Activated naive CD4-positive, alpha-beta T cell treated with anti-CD3 and anti-CD28 coated beads, Interleukin-2, amount 50 U/mL, for 16 hours (primary cell): ENCODE data around the gene PTGDS.

Experiments
- DNase-seq: peaks from one replicate; pipeline ENCODE4 v3.0.0-alpha.2; 2020

PTGDS gene

DNA sequence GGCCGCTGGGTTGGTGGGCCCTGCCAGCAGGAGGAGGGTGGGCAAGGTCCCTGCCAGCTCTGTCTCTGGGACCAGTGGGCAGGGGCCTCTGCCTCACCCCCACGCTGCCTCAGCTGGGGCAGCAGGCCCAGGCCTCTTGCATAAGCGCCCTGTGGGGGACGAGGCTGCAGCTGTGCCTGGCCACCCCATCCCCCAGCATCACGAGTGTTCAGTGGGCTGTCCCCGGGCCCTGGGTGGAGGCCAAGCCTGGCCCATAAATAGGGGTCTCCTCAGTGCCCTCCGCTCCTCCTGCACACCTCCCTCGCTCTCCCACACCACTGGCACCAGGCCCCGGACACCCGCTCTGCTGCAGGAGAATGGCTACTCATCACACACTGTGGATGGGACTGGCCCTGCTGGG, at the start of gene PTGDS:
Gene PTGDS, plus strand, starts transcription at position 282 of the 400 bp plus-strand sequence. Its CDS starts 75 bp downstream, at position 357.
- DNase-seq: no peak

DNA sequence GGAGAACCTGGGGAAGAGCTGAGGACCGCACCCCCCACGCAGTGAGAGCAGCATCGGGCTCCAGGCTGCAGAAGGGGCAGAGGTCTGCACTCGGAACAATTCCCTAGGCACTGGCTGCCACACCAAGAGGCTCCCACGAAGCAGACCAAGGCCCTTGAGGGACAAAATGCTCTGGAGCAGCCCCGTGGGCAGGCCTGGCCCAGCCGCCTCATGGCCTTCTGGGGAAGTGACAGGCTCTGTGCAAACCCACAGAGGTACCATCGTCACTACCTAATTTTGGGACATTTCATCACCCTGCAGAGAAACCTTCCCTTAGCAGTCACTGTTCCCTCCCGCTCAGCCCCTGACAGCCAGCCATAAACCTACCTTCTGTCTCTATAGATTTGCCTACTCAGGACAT, 48.7 kb upstream of the PTGDS start:
- no peak for DNase-seq

DNA sequence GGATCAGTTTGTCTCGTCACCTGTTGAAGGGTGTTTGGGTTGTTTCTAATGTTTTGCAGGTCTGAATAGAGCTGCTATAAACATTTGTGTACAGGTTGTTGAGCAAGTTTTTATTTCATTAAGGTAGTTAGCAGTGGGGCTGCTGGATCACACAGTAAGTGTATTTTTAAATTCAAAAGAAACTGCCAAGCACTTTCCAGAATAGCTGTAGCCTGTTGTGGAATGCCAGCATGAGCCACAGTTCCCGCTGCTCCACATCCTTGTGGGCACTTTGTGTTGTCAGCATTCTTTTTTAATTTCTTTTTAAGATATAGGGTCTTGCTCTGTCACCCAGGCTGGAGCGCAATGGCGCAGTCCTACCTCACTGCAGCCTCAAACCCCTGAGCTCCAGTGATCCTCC, 47.3 kb upstream of the PTGDS start:
- no peak for DNase-seq

DNA sequence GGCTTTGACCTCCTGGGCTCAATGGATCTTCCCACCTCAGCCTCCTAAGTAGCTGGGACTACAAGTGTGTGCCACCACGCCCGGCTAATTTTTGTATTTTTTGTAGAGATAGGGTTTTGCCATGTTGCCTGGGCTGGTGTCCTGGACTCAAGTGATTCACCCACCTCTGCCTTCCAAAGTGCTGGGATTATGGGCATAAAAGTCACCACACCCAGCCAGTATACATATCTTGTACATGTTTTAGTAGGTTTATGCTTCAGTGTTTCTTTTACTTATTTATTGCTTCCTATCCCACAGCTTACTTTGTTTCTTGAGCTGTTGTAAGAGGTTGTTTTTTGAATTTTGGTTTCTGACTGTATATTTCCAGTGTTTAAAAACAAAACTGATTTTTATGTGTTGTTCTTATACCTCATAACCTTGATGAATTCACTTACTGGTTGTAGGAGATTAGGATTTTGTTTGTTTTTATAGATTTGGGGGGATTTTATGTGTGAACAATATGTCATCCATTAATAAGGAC, 45.6 kb upstream of the PTGDS start:
- no peak for DNase-seq

DNA sequence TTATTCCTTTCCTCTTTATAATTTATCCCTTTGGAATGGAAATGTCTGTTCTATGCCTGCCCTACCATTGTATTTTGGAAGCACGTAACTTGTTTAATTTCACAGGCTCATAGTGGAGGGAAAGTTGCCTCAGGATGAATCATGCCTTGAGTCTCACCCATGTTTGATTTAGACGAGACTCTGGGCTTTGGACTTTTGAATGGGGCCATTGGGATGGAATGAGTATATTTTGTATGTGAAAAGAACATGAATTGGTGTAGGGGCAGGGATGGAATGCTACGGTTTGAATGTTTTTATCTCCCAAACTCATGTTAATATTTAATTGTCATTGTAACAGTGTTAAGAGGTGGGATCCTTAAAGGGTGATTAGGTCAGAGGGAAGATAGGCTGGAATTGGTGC, 43.0 kb upstream of the PTGDS start:
- DNase-seq: no peak

DNA sequence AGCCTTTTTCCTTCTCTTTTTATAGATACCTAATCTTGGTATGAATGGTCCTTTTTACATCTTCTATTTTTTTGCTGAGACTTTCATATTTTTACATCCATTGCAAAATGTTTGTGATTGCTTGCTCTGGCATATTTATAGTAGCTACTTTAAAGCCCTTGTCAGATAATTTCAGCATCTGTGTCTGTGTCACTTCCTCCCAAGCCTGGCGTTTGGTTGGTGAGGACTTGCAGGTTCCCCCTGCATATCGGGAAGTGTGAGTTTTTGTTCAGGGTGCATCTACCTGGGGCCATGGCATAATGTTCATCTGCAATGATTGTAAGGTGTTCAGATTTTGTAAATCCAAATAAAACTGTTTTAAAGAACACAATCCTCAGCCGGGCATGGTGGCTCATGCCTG, 41.7 kb upstream of the PTGDS start:
- DNase-seq: no peak

DNA sequence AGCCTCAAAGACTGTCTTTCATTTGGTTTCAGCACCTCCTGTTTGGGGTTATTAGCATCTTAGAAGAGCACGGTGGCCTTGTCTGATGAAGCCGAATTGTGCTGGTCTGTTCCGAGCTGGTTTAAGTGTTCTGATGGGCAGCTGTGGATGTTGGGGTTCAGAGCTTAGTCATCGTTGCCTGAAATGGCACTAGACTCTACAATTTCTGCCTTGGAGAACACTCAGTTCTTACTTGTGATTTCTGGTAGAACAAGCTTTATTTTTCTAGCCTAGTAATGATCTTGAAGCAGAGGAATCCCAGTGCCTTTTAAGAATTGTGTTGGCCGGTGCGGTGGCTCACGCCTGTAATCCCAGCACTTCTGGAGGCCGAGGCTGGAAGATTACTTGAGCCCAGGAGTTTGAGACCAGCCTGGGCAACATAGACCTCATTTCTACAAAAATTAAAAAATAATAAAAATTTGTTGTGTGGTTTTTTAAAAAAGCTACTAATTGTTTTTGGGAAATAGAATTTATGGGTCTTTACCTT, 40.6 kb upstream of the PTGDS start:
- DNase-seq: no peak

DNA sequence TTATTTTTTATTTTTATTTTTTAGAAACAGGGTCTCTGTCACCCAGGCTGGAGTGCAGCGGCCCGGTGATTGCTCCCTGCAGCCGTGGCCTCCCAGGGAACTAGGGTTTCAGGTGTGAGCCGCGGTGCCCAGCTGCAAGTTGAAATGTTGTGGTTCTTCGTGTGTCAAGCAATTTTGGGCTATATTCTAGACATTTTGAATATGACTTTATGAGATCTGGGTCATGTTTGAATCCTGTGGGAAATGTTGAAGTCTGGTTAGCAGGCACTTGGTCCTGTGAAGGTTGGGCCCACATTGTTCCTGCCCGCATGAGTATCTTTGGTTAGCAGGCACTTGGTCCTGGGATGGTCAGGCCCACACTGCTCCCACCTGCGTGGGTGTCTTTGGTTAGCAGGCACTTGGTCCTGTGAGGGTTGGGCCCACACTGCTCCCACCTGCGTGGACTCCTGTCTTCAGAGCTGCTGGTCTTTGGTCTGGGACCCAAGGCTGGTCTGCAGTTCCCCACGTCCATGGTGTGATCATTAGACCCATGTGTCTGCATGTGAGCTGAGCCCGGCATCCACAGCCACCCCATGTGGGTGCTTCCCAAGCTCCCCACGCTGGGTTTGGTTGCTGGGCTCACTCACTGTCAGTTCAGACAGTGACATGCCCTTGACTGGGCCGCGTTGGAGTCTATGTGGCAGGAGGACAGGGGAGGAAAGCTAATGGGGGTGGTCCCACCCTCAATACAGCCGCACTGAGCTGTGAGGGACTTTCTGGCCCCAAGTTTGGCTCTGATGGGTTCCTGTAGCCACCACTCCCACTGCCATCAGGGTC, 39.9 kb upstream of the PTGDS start:
- DNase-seq: peak; percentile 11

DNA sequence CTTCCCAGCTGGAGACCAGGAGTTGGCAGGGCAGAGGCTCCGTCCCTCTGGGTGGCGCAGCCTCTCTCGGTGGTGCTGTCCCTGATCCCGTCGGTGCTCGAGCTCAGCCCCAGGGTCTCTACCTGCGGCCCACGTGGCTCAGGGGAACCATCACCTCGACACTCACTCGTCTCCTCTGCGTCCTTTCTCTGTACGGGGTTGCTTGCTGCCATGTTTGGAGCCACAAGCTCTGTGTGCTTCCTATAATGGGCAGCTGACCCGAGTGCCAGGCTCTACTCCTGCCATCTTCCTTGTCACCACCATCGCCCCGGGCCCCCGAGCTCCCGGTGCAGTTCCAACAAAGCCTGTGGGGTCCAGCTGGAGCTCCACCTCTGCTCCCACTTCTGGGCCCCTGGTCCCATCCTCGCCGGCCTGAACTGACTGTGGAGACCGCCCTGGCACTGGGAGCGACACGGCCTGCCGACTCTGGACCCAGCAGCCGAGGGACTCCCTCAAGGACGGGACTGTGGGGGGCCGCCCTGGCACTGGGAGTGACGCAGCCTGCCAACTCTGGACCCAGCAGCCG, 37.8 kb upstream of the PTGDS start:
- DNase-seq: no peak

DNA sequence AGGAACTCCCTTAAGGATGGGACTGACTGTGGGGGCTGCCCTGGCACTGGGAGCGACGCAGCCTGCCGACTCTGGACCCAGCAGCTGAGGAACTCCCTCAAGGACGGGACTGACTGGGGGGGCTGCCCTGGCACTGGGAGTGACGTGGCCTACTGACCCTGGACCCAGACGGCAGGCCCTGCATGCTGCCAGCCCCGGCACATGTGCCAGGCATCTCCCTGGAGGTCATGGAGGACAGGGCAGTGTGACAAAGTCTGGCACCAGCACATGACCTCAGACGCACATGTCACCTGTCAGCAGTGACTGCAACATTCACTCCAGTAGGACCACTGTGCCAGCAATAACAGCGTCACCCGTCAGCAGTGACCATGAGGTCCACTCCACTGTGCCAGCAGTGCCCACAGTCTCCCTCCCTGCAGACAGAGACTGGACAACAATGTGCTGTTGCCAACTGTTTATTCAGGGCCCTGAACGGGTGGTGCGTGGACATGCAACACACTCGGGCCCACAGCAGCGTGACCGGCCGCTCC, 37.2 kb upstream of the PTGDS start:
- DNase-seq: no peak

DNA sequence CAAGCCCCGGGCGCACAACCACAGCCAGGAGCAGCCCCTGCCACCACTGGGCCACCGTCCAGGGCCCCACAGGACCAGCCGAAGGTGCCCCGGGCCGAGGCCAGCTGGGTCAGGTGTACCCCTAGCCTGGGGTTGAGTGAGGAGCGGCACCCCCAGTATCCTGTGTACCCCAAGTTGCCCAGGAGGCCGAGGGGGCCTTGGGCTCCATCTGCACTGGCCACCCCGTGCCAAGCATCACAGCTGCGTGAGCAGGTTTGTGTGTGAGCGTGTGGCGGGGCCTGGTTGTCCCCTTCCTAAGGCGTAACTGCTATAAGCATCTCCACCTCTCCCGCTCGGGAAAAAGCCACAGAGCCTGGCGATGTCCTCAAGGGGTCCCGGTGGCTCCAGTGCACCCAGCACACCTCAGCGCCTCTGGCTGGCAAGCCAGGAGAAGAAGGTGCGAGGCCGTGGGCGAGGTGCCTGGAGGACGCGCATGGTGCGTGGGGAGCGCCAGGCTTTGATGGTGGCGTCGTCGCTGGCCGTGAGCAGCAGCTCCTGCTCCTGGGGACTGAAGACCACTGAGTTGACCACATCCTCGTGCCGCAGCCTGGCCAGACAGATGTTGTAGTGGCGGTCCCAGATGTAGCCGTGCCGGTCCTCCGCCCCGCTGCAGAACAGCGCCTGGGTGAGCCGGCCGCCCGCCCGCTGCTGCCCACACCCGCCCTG, 36.6 kb upstream of the PTGDS start:
- DNase-seq: no peak

DNA sequence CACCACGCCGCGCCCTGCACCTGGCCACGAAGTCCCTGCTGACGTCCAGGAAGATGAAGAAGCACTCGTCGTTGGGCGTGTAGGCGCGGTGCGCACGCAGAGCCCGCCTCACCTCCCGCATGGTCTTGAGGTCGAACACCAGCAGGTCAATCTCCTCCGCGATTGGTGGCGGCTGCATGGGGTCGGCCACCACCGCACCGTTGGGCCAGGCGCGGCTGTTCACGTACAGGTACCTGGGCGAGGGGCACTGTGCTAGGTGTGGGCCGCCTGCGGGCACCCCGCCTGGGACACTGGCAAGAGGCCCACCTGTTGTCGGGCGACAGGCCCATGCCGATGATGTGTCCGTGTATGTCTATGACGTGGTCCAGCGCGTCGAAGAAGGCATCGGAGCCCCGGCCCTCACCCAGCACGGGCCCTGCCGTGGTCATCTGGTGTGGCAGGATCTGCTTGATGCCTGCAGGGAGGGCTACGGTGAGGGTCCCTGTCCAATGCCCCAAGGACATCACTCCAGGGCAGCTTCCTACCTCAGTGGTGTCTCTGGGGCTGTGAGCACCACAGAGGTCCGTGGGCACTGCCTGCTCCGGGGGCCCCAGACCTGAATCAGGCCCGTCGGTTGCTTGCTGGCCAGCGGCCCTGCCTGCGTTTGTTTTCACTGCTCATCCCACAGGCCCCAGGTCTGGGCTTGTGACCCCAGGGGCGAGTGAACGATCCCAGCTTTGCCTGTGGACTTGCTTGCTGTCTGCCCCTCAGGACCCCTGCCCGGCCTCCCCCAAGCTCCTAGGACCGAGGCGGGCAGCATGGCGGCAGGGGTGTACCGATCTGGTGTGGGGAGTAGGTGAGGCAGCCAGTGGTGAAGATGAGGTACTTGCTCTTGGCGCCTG, 35.8 kb upstream of the PTGDS start:
- no peak for DNase-seq

DNA sequence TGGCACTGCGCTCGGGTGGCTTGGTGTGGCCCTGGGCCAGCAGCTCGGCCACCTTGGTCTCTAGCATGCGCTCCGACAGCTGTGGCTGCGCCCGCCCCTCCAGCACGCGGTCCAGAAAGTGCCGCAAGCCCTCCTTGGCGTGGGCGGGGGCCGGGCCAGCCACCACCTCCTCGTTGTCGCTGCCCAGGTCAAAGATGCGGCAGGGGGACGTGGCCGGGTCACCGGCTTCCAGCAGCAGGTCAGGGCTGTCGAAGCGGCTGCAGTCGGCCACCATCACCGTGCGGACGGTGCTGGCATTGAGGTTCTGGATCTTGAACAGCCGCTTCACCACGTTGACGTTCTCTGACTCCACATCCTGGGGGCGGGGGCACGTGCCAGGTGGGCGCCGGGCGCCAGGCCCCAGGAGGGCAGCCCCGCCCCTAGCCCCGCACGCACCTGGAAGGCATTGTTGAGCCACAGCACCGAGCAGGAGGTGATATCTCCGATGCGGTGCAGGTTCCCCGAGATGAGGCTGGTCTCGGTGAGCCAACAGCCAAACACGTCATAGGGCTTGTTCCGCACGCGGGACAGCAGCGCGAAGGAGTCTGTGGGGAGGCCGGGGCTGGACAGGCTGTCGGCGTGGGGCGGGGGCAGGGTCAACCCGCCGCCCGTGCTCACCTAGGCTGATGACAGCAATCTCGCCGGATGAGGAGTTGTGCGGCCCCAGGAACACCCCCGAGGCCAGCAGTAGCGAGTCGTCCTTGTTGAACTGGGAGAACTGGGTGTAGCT, 35.0 kb upstream of the PTGDS start:
- no peak for DNase-seq

DNA sequence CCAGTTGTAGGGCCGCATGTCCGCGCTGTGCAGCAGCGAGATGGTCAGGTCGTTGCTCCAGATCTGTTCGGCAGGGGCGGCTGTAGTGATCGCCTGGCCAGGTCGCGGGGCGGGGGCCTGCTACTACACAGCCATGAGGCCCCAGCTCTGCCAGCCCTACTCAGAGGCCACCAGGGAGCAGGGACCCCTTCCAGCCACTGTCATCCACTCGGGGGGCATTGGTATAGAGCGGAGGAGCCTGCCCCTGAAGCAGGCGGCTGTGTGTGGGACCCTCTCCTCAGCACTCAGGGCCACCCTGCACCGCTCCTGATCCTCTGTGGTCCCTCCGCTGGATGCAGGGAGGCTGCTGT, 34.4 kb upstream of the PTGDS start:
- no peak for DNase-seq

DNA sequence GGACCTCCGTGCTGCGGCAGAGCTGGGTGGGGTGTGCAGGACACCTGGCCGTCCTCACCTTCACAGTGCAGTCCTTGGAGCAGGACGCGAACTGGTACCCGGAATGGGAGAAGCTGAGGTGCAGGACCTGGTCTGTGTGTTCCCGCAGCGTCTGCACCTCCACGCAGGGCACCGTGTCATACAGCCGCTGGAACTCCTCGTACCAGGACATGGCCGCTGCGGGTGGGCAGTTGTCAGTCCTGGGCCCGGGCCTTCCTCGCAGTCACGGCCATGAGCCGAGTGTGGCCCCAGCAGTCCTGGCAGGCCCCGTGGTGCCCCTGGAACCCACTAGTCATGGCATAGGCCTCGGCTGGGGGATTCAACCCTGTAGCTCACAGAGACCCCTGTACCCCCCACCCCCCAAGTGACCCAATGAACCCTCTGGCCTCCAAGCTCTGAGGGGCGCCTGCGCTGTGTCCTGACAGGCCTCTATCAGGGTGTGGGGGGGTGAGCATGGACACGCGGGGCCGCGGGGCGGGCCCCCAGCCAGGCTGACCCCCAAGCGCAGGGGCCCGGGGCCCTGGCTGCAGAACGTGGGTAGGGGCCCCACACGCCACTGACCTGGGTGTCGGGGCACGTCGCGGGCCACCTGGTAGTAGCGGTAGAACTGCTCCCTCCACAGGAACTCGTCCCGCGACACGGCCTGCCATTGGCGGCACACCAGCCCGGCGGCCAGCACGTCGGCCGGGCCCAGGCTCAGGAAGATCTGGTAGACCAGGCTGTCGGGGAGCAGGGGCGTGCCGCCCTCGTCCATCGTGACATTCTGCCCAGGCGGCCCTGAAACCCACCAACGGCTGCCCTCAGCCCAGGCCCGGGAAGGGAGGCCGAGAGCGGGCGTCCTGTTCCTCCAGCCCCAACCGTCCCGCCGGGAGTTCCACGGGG, 33.8 kb upstream of the PTGDS start:
- peak; percentile 36 for DNase-seq

DNA sequence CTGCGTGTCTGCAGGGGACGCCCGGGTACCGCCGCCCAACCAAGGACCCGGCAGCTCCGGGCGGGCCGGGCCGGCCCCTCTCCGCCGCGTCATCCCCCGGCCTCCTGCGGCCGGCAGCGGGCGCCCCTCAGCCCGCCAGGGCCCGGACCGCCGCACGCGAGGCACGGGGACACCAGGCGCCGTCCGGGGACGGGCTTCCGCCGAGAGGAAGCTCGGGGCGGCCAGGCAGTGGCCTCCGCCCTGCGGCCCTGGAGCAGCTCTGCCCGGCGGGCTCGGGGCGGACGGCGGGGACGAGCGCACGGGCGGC, 33.1 kb upstream of the PTGDS start:
- no peak for DNase-seq

DNA sequence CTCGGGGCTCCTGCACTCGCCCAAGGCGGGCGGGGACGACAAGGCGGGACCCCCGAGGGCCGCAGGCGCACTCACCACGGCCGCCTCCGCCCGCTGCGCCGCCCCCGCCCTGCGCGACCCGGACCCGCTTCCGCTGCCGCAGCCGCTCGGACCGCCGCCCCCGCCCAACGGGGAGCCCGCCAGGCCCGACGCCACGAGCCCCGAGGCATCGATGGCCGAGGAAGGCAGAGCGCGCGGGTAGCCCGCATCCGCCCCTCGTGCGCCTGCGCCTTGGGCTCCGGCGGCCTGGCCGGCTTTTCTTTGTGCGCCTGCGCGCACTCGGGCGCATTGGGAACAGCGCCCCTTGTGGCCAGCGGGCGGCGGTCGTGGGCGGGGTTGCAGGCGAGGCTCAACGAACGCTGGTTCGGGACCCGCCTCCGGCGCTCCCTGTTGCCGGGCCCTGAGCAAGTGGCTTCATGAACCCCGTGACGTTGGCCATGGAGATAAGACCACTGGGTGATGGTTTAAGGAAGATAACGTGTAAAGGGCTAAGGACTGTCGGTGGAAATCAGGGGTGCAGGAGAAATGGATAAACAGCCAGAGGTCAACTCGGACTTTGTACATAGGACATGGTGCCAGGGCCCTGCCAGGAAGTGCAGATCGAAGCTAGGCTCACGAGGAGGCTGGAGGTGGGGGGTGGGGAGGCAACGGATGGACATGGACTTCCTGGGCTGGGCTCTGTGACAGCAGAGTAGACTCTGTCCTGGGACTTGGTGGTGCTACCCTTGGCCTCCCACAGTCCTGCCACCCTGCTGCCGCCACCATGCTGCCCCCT, 32.6 kb upstream of the PTGDS start, which contains the start of the genes C8G and FBXW5:
Gene C8G, plus strand, starts transcription at position 725 of the 814 bp plus-strand sequence. Its CDS starts 78 bp downstream, at position 803.
Gene FBXW5, minus strand, starts transcription at position 220 of the 814 bp plus-strand sequence. CDS start 655 bp downstream, outside the sequence.
- DNase-seq: peak; percentile 93

DNA sequence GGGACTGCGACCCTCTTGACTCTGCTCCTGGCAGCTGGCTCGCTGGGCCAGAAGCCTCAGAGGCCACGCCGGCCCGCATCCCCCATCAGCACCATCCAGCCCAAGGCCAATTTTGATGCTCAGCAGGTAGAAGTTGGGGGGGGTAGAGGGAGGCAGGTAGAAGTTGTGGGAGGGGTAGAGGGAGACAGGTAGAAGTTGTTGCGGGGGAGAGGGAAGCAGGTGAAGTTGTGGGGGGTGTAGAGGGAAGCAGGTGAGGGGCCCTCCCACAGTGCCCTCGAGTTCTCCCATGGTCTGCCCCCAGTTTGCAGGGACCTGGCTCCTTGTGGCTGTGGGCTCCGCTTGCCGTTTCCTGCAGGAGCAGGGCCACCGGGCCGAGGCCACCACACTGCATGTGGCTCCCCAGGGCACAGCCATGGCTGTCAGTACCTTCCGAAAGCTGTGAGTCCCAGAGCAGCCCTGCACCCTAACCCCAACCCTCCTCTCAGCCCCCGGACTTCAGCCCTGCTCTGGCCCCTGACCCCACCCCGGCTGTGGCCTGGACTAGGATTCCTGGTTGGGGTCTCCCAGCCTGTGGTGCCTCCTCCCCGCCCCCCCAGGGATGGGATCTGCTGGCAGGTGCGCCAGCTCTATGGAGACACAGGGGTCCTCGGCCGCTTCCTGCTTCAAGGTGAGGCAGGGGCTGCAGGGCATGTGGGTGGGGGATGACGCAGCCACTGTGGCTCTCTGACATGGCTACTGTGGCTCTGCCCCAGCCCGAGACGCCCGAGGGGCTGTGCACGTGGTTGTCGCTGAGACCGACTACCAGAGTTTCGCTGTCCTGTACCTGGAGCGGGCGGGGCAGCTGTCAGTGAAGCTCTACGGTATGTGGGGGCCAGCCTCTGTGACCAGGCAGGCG, 31.7 kb upstream of the PTGDS start:
- DNase-seq: no peak
